Right ventricle myocardium inferior (tissue), 1 donor: ENCODE data around the gene CCL3. TPM values are rescaled to one million over a fixed set of nuclear protein-coding genes. Genes with fewer than 3 reads are reported as not detected.
A peak's percentile ranks its signal among the peaks of the same experiment; 100 is the strongest.
"Not testable (repeated sequence)": the region's sequence is repeated elsewhere in the genome, so short reads cannot be mapped to it uniquely, and the experiment has no call there.

Experiments used
- ATAC-seq: fragments of 200-7000 bp; cut with Tn5 transposase; one replicate; pipeline ENCODE4 v1.9.1; 2020; ENCODE audit warnings: mild to moderate bottlenecking, moderate library complexity
- DNase-seq: peaks from one replicate; pipeline ENCODE4 v3.0.0; 2021; ENCODE audit errors: missing footprints
- intact Hi-C: fragments of 100-400 bp; cut with DNase I; formaldehyde crosslinking; loops from one replicate; pipeline ENCODE4 v1.11.0; 2022
- total RNA-seq: library from RNA; stranded (reverse); fragmentation: NEBNext Ultra II Directional; extraction: Animal tissue kit (Norgen Biotek cat#: 25700); gene quantifications from one replicate; pipeline ENCODE4 v1.2.1, GENCODE V29; 2021
- donor health status: DM: no; HTN: yes; CAD: no; lungs with severe emphysema.

The CCL3 gene
- total RNA-seq, 1 donor from 2014 or later: not detected

DNA sequence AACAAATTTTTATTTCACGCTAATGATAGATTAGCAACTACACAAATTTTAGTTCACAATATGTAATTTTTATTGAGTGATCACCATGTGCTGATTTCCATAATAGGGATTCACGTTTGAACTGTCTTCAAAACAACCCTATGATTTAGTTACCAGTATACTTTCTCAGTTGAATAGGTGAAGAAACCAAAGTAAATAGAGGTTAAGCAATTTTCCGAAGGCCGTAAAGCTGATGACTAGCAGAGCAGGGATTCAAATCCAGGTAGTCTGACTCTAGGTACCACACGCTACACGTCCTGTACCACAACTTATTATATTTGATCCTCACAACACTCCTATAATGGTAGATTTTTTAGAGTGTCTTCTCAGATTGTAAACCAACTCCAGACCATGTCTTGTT, 2.8 kb upstream of the CCL3 start:
- DNase-seq, intact Hi-C loops, ATAC-seq: not testable (repeated sequence)

GRCh38 chr17:36092230-36092629, 2.3 kb upstream of the CCL3 start:
- ATAC-seq (no peak), DNase-seq (no peak)
- intact Hi-C loops: no loop called here

- DNase-seq (no peak), ATAC-seq (no peak)
- intact Hi-C loops: no loop called here
Observed at GRCh38 chr17:36089339-36089865, 541 bp downstream of the CCL3 start.

DNA sequence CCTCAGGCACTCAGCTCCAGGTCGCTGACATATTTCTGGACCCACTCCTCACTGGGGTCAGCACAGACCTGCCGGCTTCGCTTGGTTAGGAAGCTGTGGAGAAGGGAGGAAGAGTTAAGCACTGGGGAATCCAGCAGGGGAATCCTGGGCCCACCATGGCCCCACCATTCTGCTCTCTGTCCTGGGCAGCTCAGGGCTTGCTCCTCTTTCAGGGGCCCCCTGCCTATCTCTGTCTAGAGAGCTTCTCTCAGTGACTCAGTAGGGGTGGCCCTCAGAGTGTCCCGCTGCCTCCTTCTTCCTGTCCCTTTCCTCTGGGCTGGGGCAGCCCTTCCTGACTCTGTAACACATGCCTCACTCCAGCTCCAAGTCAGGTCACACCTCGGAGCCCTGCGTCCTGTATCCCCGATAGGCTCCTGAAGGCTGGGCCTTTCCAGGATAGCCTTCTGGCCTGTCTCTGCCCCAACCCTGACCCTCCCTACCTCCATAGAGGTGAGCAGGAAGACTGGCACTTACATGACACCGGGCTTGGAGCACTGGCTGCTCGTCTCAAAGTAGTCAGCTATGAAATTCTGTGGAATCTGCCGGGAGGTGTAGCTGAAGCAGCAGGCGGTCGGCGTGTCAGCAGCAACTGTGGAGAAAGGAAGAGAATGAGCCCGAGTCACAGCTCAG, 1.1 kb downstream of the CCL3 start:
- no peak for DNase-seq

DNA sequence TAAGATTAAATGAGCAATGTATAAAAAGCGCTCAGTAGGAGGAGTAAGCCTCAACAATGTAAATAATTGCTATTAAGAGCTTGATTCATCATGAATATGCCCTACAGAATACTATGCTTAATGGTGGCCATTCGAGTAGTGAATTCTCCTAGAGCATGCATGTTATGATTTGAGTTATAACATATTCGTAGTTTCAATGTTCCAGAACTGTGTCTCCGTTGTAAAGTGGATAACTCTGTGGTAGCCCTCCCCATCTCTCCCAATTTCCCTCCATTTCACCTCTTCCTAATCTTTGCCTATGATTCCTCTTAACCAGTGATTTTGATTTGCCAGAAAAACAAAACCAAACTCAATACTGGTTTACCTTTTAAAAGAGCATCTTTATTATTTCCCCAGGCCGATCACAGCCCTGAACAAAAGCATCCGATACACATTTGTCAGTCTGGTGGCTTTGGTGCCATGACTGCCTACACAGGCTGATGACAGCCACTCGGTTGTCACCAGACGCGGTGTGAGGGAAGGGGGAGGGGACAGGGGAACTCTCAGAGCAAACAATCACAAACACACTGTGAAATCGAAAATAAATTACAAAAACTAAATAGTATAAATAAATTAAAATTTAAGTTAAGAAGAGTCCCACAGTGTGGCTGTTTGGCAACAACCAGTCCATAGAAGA, 1.9 kb downstream of the CCL3 start:
- ATAC-seq, intact Hi-C loops, DNase-seq: not testable (repeated sequence)

More for the DNA sequence above, 1.1 kb downstream of the CCL3 start:
- intact Hi-C loops: no loop called here
- no peak for ATAC-seq

DNA sequence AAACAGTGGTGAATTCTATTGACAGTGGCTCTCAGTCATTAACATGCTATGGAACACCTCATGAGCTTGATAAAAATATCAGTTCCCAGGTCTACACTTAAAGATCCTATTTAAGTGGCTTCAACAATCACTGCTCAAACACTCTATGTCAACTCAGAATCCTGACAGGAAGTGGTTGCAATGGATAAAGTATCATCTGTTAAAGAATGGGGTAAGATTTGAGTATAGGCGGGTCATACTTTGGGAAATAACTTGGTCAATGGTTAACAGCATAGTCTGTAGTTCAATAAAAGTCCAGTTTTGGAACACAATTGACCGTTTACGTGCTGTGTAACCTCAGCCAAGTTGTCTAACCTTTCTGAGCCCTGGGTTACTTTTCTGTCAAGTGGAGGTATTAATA, 2.5 kb downstream of the CCL3 start:
- intact Hi-C loops, DNase-seq, ATAC-seq: not testable (repeated sequence)

- intact Hi-C loops: no loop called here
- ATAC-seq (no peak), DNase-seq (no peak)
Observed at GRCh38 chr17:36086791-36087190, 3.2 kb downstream of the CCL3 start.

DNA sequence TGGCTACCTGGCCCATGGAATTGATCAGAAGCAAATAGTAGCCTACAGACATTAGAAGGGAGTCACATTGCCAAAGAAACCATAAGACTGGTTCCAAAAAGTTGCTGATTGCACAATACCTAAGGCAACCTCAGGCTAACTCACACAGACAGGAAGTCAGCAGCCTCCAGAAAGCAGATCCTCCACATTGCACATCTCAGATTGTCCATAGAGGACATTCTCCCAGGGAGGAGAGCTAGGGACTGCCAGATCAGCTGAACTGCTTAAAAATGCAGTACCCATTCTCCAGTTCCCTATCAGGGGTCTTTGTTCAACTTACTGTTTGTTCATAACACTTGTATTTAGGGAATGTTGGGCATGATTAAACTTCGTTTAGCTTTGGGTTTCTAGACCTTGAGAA, 4.2 kb downstream of the CCL3 start:
- ATAC-seq: peak; percentile 81
- intact Hi-C loops: no loop called here
- DNase-seq: no peak

GRCh38 chr17:36083691-36084090, 6.3 kb downstream of the CCL3 start:
- DNase-seq, intact Hi-C loops, ATAC-seq: not testable (repeated sequence)

DNA sequence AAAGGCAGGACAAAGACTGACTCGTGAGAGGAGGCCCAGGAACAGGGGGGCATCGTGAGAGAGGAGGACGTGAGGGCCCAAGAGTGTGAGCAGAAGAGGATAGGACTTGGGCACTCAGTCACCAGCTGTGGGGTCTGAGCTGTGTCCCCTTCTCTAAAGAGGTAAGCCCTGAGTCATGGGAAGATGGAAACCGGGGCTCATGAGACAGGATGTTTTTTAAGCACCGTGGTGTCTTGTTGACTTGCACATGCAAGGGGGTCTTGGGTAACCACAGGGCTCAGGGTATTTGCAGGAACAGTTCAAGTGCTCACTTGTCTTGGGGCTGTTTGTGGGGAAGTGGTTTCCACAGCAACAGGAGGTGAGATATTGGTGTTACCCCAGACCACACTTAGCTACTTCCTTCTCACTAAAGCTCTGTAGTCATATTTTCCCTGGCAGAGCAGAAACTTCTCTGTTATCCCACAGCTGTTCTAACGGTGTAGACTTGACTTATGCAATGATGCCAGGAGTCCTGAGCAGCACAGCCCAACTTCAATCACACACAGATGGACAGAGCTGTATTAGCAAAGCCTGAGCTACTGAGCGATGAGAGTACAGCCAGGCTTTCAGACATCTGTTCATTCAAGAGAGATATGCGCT, 7.3 kb downstream of the CCL3 start:
- peak; percentile 89 for ATAC-seq
- intact Hi-C loops, DNase-seq: not testable (repeated sequence)

DNA sequence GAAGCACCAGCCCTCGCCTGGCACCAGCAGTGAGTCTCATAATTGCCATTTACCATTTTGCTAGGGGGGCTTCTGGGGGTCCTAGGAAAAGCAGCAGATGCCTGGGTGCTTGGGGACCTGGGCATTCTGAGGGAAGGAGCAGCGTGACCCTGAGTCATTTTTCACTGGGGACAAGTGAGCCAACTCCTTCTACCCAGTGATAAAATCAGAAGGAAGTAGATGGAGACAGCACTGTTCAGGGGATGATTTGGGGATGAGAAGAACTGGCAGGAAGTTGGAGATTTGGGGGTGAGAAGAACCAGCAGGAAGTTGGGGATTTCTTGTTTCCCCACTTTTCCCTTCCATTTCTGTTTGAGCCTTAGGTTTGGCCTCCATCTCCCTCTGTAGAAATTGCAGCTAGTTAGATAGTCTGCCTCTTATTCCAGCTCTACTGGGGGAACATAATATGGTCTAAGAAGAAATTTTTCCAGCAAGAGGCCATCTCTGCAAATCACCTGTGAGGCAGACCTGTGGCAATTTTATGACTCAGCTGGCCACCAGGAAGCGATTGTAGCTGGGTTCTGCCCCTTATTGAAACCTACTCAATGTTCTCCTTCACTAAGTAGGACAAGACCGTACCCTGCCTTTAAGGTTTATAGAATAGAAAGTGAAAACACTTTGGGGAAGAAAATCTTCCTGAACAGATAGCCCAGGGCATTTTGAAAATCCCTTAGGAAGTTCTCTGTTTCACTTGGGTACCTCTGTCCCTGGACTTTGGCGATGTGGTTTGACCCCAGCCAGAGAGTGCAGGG, 8.1 kb downstream of the CCL3 start:
- ATAC-seq, DNase-seq, intact Hi-C loops: not testable (repeated sequence)

DNA sequence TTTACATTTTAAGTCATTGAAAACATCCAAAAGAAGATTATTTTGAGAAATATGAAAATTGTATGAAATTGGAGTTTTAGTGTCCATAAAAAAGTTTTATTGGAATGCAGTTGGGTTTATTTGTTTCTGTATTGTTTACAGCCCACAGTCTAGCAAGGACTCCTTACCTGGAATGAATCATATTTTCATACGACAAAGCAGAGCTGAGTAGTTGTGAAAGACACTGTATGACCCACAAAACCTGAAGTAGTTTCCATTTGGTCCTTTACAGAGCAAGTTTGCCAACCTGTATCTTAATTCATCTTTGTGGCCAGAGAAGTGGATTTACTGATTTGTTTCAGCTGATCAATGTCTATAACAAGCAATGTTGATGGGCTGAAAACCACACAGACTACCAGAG, 15.6 kb downstream of the CCL3 start:
- DNase-seq (no peak), ATAC-seq (no peak)
- intact Hi-C loops: loop anchor here (5.0 to 10.0 kb wide), 2 partner anchors 60 to 102 kb away; partner anchors contain the start of gene CCL23

- no peak for ATAC-seq
- DNase-seq: peak; percentile 83
- intact Hi-C loops: loop anchor here (5.0 to 10.0 kb wide), 2 partner anchors 58 to 100 kb away; partner anchors contain the start of gene CCL23
Observed at GRCh38 chr17:36072431-36073121, 17.4 kb downstream of the CCL3 start.

DNA sequence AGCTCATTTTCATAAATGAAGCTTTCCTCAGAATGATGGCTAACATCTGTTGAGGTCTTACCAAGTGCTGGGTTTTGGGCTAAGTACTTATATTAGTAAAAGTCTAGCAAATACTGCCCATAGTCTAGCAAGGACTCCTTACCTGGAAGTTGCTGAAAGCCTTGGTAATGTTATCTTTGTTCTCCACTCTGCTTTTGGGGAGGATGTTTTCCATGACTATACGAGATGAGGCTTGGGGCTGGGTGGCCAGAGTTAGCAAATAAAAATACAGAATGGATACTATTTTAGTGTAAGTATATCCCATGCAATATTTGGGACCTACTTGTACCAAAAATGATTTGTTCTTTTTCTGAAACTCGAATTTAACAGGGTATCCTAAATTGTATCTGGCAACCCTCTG, 18.2 kb downstream of the CCL3 start:
- DNase-seq (no peak), ATAC-seq (no peak)
- intact Hi-C loops: loop anchor here (5.0 to 10.0 kb wide), 2 partner anchors 57 to 99 kb away; partner anchors contain the start of gene CCL23

DNA sequence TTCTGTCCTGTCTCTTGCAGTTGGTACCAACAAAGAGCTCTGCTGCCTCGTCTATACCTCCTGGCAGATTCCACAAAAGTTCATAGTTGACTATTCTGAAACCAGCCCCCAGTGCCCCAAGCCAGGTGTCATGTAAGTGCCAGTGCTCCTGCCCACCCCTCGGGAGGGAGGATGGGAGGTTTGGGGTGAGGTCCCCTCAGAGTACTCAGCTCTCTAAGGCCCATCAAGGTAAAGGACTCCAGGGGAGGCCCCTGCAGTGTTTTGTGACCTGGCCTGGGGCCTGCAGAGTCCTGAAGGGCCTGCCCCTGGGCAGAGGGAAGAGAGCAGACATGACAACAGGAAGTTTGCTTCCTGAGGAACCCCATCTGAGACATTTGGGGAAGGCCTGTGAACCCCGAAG, 19.5 kb downstream of the CCL3 start:
- intact Hi-C loops: loop anchor here (5.0 to 10.0 kb wide), 2 partner anchors 56 to 98 kb away; partner anchors contain the start of gene CCL23

DNA sequence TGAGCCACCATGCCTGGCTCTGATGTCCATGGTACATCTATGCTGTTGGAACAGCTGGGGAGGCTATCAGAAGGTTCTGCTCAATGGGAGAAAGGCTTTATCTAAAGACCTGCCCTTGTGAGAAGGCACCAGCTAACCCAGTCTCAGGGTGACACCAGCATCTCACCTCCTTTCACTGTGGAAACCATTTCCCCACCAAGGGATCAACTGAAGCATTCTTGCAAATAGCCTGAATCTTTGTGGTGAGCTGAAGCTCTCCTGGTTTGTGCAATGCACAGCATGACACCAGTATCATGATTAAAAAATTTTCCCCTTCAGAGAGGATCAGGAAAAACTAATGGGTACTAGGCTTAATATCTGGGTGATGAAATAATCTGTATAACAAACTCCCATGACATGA, 20.8 kb downstream of the CCL3 start:
- intact Hi-C loops: no loop called here
- ATAC-seq: no peak
- DNase-seq: no peak

More for the DNA sequence above, 19.5 kb downstream of the CCL3 start:
- DNase-seq (no peak), ATAC-seq (no peak)

- intact Hi-C loops: no loop called here
- ATAC-seq (no peak), DNase-seq (no peak)
Observed at GRCh38 chr17:36068524-36068923, 21.4 kb downstream of the CCL3 start.

GRCh38 chr17:36066365-36066985, 23.5 kb downstream of the CCL3 start:
- ATAC-seq (no peak), DNase-seq (no peak)
- intact Hi-C loops: no loop called here
